ENCODE results near the gene SCUBE1. TPM values are rescaled to one million over a fixed set of nuclear protein-coding genes. Genes with fewer than 3 reads are reported as not detected.

SCUBE1 gene
- polyA plus RNA-seq, 3 donors = 6.6 to 8.1 (median 7.0) TPM

- DNase-seq (ENCODE audit: low read depth in 3 of 3, low spot score in 2 of 3) = no peak
These were observed 115.9 kb downstream of the SCUBE1 start for GRCh38 chr22:43227239-43227630.

GRCh38 chr22:43226377-43227238 lies 116.6 kb downstream of the SCUBE1 start:
- no peak for DNase-seq (ENCODE audit: low read depth in 3 of 3, low spot score in 2 of 3)

- DNase-seq (ENCODE audit: low read depth in 3 of 3, low spot score in 2 of 3) = no peak
These were observed 117.6 kb downstream of the SCUBE1 start for GRCh38 chr22:43225609-43226008.

GRCh38 chr22:43222987-43223386 lies 120.2 kb downstream of the SCUBE1 start:
- DNase-seq (ENCODE audit: low read depth in 3 of 3, low spot score in 2 of 3) = no peak

GRCh38 chr22:43222262-43222661 lies 120.9 kb downstream of the SCUBE1 start:
- no peak for DNase-seq (ENCODE audit: low read depth in 3 of 3, low spot score in 2 of 3)

GRCh38 chr22:43220625-43221380 lies 122.4 kb downstream of the SCUBE1 start:
- DNase-seq (ENCODE audit: low read depth in 3 of 3, low spot score in 2 of 3) = no peak

- DNase-seq (ENCODE audit: low read depth in 3 of 3, low spot score in 2 of 3) = no peak
These were observed 124.4 kb downstream of the SCUBE1 start for GRCh38 chr22:43218786-43219185.

- no peak for DNase-seq (ENCODE audit: low read depth in 3 of 3, low spot score in 2 of 3)
These were observed 125.7 kb downstream of the SCUBE1 start for GRCh38 chr22:43217285-43218030.

- no peak for DNase-seq (ENCODE audit: low read depth in 3 of 3, low spot score in 2 of 3)
These were observed 126.4 kb downstream of the SCUBE1 start for GRCh38 chr22:43216738-43217137.

GRCh38 chr22:43213962-43214361 lies 129.2 kb downstream of the SCUBE1 start:
- no peak for DNase-seq (ENCODE audit: low read depth in 3 of 3, low spot score in 2 of 3)

- no peak for DNase-seq (ENCODE audit: low read depth in 3 of 3, low spot score in 2 of 3)
These were observed 130.1 kb downstream of the SCUBE1 start for GRCh38 chr22:43213051-43213450.

- DNase-seq (ENCODE audit: low read depth in 3 of 3, low spot score in 2 of 3) = no peak
These were observed 130.7 kb downstream of the SCUBE1 start for GRCh38 chr22:43212434-43212952.

- no peak for DNase-seq (ENCODE audit: low read depth in 3 of 3, low spot score in 2 of 3)
These were observed 131.2 kb downstream of the SCUBE1 start for GRCh38 chr22:43211941-43212433.

GRCh38 chr22:43210631-43211515 lies 132.3 kb downstream of the SCUBE1 start:
- DNase-seq (ENCODE audit: low read depth in 3 of 3, low spot score in 2 of 3) = no peak

- no peak for DNase-seq (ENCODE audit: low read depth in 3 of 3, low spot score in 2 of 3)
These were observed 133.2 kb downstream of the SCUBE1 start for GRCh38 chr22:43209971-43210370.

GRCh38 chr22:43209523-43209890 lies 133.7 kb downstream of the SCUBE1 start:
- DNase-seq (ENCODE audit: low read depth in 3 of 3, low spot score in 2 of 3) = no peak

- DNase-seq (ENCODE audit: low read depth in 3 of 3, low spot score in 2 of 3) = no peak
These were observed 134.3 kb downstream of the SCUBE1 start for GRCh38 chr22:43208703-43209522.

- DNase-seq (ENCODE audit: low read depth in 3 of 3, low spot score in 2 of 3) = no peak
These were observed 135.1 kb downstream of the SCUBE1 start for GRCh38 chr22:43207849-43208702.

Measured in right renal cortex interstitium (tissue), 3 donors.